ENCODE data around the gene TERT.

DNA sequence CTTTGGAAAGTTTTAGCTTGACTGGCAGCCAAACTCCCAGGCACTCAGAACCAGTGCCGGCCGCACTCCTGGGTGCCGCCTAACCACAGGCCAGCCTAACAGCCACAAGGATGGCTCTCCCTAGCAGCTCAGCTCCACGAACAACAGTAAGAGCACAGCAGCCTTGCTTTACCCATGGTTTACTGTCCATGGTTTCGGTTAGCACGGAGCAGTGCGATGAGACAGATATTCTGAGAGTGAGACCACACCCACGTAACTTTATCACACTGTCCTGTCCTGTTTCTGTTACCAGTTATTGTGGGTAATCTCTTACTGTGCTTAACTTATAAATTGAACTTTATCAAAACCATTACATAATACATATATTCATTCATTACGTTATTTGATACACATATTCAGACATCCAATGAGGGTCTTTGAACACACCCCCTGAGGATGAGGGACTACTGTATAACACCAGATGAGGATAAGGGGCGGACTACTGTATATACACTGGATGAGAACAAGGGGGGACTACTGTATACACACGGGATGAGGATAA, 37.7 kb upstream of the TERT start:
- TF ChIP-seq CTCF (IDR thresholded peaks at IDR 0.05; ENCODE audit: low read depth, low read length) (no peak), EZH2phosphoT487 (IDR thresholded peaks at IDR 0.05; ENCODE audit: low read depth) (no peak)
